Sigmoid colon (tissue), 3 donors: ENCODE measurements around the gene OLFM2.

ENCODE experiments used
- CTCF ChIP-seq, 4 experiments: fragments of 450-650 bp in 3 of 4; fragments of 200-600 bp in 1 of 4; IDR thresholded peaks; one replicate each; pipeline ENCODE4 v1.5.1; 2016 to 2019; ENCODE audit warnings: antibody characterized with exemption in 4 of 4, mild to moderate bottlenecking in 3 of 4, moderate library complexity in 2 of 4
- POLR2A ChIP-seq, 2 donors: fragments of 450-650 bp; IDR thresholded peaks; one replicate each; pipeline ENCODE4 v1.6.1; 2016; ENCODE audit warnings: antibody characterized with exemption in 2 of 2, mild to moderate bottlenecking in 2 of 2, moderate library complexity in 2 of 2

- TF ChIP-seq POLR2A (IDR thresholded peaks at IDR 0.05) (no peak), CTCF (IDR thresholded peaks at IDR 0.05) (no peak)
These were observed 35.3 kb downstream of the OLFM2 start for GRCh38 chr19:9901020-9901419.
